Spleen (tissue), 7 donors: ENCODE results near the gene OR4C12.

ENCODE experiments used
- CTCF ChIP-seq, 11 experiments: fragments of 200-600 bp in 7 of 11; fragments of 450-650 bp in 4 of 11; sonication (generic) in 4 of 11; IDR thresholded peaks in 8 of 11; conservative IDR thresholded peaks in 3 of 11; 1 replicate in 7 of 11; 2 replicates in 4 of 11; pipeline versions ENCODE4 v1.4.0 to v1.8.0; 2016 to 2021; ENCODE audit warnings: antibody characterized with exemption in 11 of 11, inconsistent platforms in 4 of 11, mild to moderate bottlenecking in 1 of 11
- POLR2A ChIP-seq, 3 donors: fragments of 450-650 bp; IDR thresholded peaks; one replicate each; pipeline ENCODE4 v1.5.1; 2017; ENCODE audit warnings: antibody characterized with exemption in 3 of 3, mild to moderate bottlenecking in 1 of 3
- donor health status: DM: no; HTN: no; CAD: no; lungs with moderate emphysema.
- donor health status: DM: no; HTN: no; CAD: no.
- donor health status: DM: no; HTN: no; CAD: no.

DNA sequence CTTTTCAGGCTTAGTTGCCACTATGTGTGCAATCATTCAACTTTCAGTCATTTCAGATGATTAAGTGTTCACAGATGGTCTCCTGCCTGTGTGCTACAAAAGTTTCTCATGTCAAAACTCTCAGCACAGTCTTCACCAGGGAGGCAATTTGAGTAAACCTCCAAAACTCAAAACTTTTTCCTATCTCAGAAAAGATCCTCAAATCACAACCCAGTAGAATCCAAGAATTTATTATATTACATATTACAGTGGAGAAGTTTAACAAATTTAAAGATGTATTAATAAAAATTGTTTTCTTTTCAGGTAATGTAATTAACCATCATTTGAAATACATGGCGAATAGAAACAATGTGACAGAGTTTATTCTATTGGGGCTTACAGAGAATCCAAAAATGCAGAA lies 30.2 kb downstream of the OR4C12 start, which contains the start of gene OR4C13:
- TF ChIP-seq CTCF (IDR thresholded peaks at IDR 0.05 in 8 of 11, conservative IDR thresholded peaks at IDR 0.05 in 3 of 11) (no peak), POLR2A (IDR thresholded peaks at IDR 0.05) (no peak)
